SK-N-SH (cell line): ENCODE measurements around the gene PCBP3. TPM values are rescaled to one million over a fixed set of nuclear protein-coding genes. Genes with fewer than 3 reads are reported as not detected.

ENCODE experiments used
- CTCF ChIA-PET: fragments of 300-600, 350-600 bp; formaldehyde crosslinking; extraction: SDS; loops from one replicate; lab custom pipeline; 2021; lab: Yijun Ruan, JAX
- POLR2A ChIA-PET: fragments of 350-600 bp; sonication (Branson Sonifier 250); formaldehyde crosslinking; extraction: SDS; loops from one replicate; lab custom pipeline; 2020; ENCODE audit warnings: antibody characterized with exemption, inconsistent platforms; lab: Yijun Ruan, JAX
- DNase-seq: peaks from one replicate; pipeline ENCODE4 v3.0.0; 2012
- H2AFZ ChIP-seq: fragments of 200-600 bp; sonication (generic); 2 replicates; pipeline ENCODE4 v1.8.1; 2016; ENCODE audit warnings: antibody characterized with exemption, mild to moderate bottlenecking, low read depth
- H3F3A ChIP-seq: fragments of 200-600 bp; sonication (generic); replicated peaks from 2 replicates; pipeline ENCODE3; 2016; ENCODE audit warnings: antibody characterized with exemption, mild to moderate bottlenecking; ENCODE audit not compliant: insufficient read depth
- H3K27ac ChIP-seq, 2 experiments: fragments of 200-500 bp in 1 of 2; fragments of 200-600 bp in 1 of 2; sonication (Bioruptor generic) in 1 of 2; sonication (generic), shearing (Covaris generic) in 1 of 2; 2 replicates each; pipeline versions ENCODE4 v1.5.1 to v1.6.1; 2014 to 2016; ENCODE audit warnings: low read depth in 2 of 2, inconsistent platforms in 1 of 2, low read length in 1 of 2, mild to moderate bottlenecking in 1 of 2, mixed read lengths in 1 of 2
- H3K27me3 ChIP-seq: fragments of 200-600 bp; sonication (generic), shearing (Covaris generic); 2 replicates; pipeline ENCODE4 v1.6.1; 2016; ENCODE audit warnings: mixed run types; ENCODE audit not compliant: insufficient read depth
- H3K36me3 ChIP-seq, 2 experiments: fragments of 200-500 bp in 1 of 2; fragments of 200-600 bp in 1 of 2; sonication (Bioruptor generic) in 1 of 2; sonication (generic) in 1 of 2; replicated peaks in 1 of 2; 2 replicates each; pipeline versions ENCODE3 to v1.5.1; 2014 to 2016; ENCODE audit warnings: low read length in 1 of 2, mild to moderate bottlenecking in 1 of 2; ENCODE audit not compliant: insufficient read depth in 2 of 2, control insufficient read depth in 1 of 2
- H3K4me1 ChIP-seq, 2 experiments: fragments of 200-500 bp in 1 of 2; fragments of 200-600 bp in 1 of 2; sonication (Bioruptor generic) in 1 of 2; sonication (generic), shearing (Covaris generic) in 1 of 2; 2 replicates each; pipeline versions ENCODE4 v1.5.1 to v1.6.1; 2014 to 2016; ENCODE audit warnings: low read depth in 1 of 2, low read length in 1 of 2, mixed run types in 1 of 2; ENCODE audit not compliant: insufficient read depth in 2 of 2, control insufficient read depth in 1 of 2
- H3K4me2 ChIP-seq: fragments of 200-600 bp; sonication (generic), shearing (Covaris generic); 2 replicates; pipeline ENCODE4 v1.6.1; 2017; ENCODE audit warnings: mixed run types
- H3K4me3 ChIP-seq, 2 experiments: fragments of 200-500 bp in 1 of 2; fragments of 200-600 bp in 1 of 2; sonication (Bioruptor generic) in 1 of 2; sonication (generic), shearing (Covaris generic) in 1 of 2; 2 replicates each; pipeline versions ENCODE4 v1.5.1 to v1.8.1; 2014 to 2016; ENCODE audit warnings: low read depth in 2 of 2, inconsistent platforms in 1 of 2, low read length in 1 of 2, mild to moderate bottlenecking in 1 of 2, mixed read lengths in 1 of 2, moderate library complexity in 1 of 2
- H3K79me2 ChIP-seq: fragments of 200-600 bp; sonication (generic); 2 replicates; pipeline ENCODE4 v1.8.1; 2017; ENCODE audit warnings: mild to moderate bottlenecking; ENCODE audit not compliant: insufficient read depth
- H3K9ac ChIP-seq: fragments of 200-600 bp; sonication (generic); 2 replicates; pipeline ENCODE4 v1.6.1; 2017; ENCODE audit warnings: mixed run types
- H3K9me2 ChIP-seq: fragments of 200-600 bp; sonication (generic); 2 replicates; pipeline ENCODE4 v1.6.1; 2017; ENCODE audit warnings: mixed run types
- H3K9me3 ChIP-seq: fragments of 200-600 bp; sonication (generic); 2 replicates; pipeline ENCODE4 v1.6.1; 2017; ENCODE audit warnings: mixed run types, mild to moderate bottlenecking, moderate library complexity
- H4K20me1 ChIP-seq: fragments of 200-600 bp; sonication (generic); 2 replicates; pipeline ENCODE4 v1.6.1; 2017; ENCODE audit warnings: mild to moderate bottlenecking, mixed run types; ENCODE audit not compliant: insufficient read depth
- EP300 ChIP-seq, 2 experiments: IDR thresholded peaks; 2 replicates each; pipeline versions ENCODE4 v1.4.0 to v1.6.1; 2012; ENCODE audit warnings: borderline replicate concordance in 1 of 2, low read depth in 1 of 2, low read length in 1 of 2
- GATA2 ChIP-seq: sonication (generic); formaldehyde crosslinking; IDR thresholded peaks from 2 replicates; pipeline ENCODE4 v1.5.0; 2020; ENCODE audit warnings: mild to moderate bottlenecking, missing genetic modification reagents
- IRF3 ChIP-seq: fragments of 150-350 bp; IDR thresholded peaks from 2 replicates; pipeline ENCODE4 v1.6.1; 2016; ENCODE audit warnings: mild to moderate bottlenecking, low read depth, low read length
- JUND ChIP-seq: IDR thresholded peaks from 2 replicates; pipeline ENCODE4 v1.4.0; 2012
- MAX ChIP-seq: IDR thresholded peaks from 2 replicates; pipeline ENCODE4 v1.4.0; 2012; ENCODE audit warnings: low read depth
- MEF2A ChIP-seq: IDR thresholded peaks from 2 replicates; pipeline ENCODE4 v1.4.0; 2012; ENCODE audit warnings: low read depth, borderline replicate concordance
- MXI1 ChIP-seq: IDR thresholded peaks from 2 replicates; pipeline ENCODE4 v1.6.1; 2012; ENCODE audit warnings: mild to moderate bottlenecking, low read depth, low read length, improper control_type of control experiment
- NFIC ChIP-seq: IDR thresholded peaks from 2 replicates; pipeline ENCODE4 v1.4.0; 2012; ENCODE audit warnings: borderline replicate concordance
- PBX3 ChIP-seq: IDR thresholded peaks from 2 replicates; pipeline ENCODE4; 2012
- RAD21 ChIP-seq: IDR thresholded peaks from 2 replicates; pipeline ENCODE4 v1.6.1; 2012; ENCODE audit warnings: mild to moderate bottlenecking, low read length
- REST ChIP-seq: IDR thresholded peaks from 2 replicates; pipeline ENCODE4 v1.6.1; 2012; ENCODE audit warnings: mild to moderate bottlenecking, low read depth, low read length, moderate library complexity
- SIN3A ChIP-seq: IDR thresholded peaks from 2 replicates; pipeline ENCODE4 v1.6.1; 2012; ENCODE audit warnings: low read depth, mild to moderate bottlenecking, low read length, moderate library complexity, borderline replicate concordance
- SMC3 ChIP-seq: IDR thresholded peaks from 2 replicates; pipeline ENCODE4 v1.6.1; 2012; ENCODE audit warnings: low read depth, low read length, improper control_type of control experiment
- USF1 ChIP-seq: IDR thresholded peaks from 2 replicates; pipeline ENCODE4 v1.4.0; 2012; ENCODE audit warnings: low read depth, borderline replicate concordance
- USF2 ChIP-seq: fragments of 150-350 bp; IDR thresholded peaks from 2 replicates; pipeline ENCODE4 v1.6.1; 2017; ENCODE audit warnings: antibody characterized with exemption, low read length, low read depth, borderline replicate concordance
- YY1 ChIP-seq: IDR thresholded peaks from 2 replicates; pipeline ENCODE4 v1.4.0; 2012; ENCODE audit warnings: low read depth, mild to moderate bottlenecking
- WGBS: methylation state at CpG from one replicate; pipeline ENCODE4 v1.1.6; 2017; ENCODE audit warnings: low lambda C conversion rate; 5-methylcytosine and 5-hydroxymethylcytosine counted together
- polyA plus RNA-seq, 3 experiments: library from polyadenylated mRNA; depleted of rRNA; stranded (reverse); fragments of >200 nt; gene quantifications; 2 replicates each; pipeline ENCODE4 v1.2.3, GENCODE V29; 2012

PCBP3 gene
- polyA plus RNA-seq, 1 of the 3 experiments (the other 2 are of a cell fraction), result 9.5 TPM

GRCh38 chr21:45698493-45699184, 55.1 kb downstream of the PCBP3 start (continued):
- TF ChIP-seq USF2, result no peak
- peak; percentile 100 for TF ChIP-seq NFIC
- TF ChIP-seq GATA2 (CRISPR knock-in tag), result no peak
- no peak for TF ChIP-seq SMC3
- TF ChIP-seq IRF3, result no peak; the same call in 1 of the 2 replicates
- TF ChIP-seq USF1, result no peak; the same call in 1 of the 2 replicates
- TF ChIP-seq RAD21, result no peak

GRCh38 chr21:45699251-45699942, 55.9 kb downstream of the PCBP3 start:
- POLR2A ChIA-PET, result no interaction called here
- CTCF ChIA-PET, result interaction anchor here (1.1 to 1.5 kb wide), 3 partner anchors 13 to 60 kb away, joined by 3 to 5 read pairs (median 3); no protein-coding TSS in a partner anchor
- 86% methylated on average over 7 of the region's 7 CpGs for WGBS

More at GRCh38 chr21:45699251-45699942, 55.9 kb downstream of the PCBP3 start:
- Histone ChIP-seq H3K4me2 (peak overlapping the region; percentile 55; the same call in 1 of the 2 replicates), H3K27ac (peak overlapping the region; percentile 61 to 87), H3K79me2 (no peaks in the 10 kb centered on the region), H3K36me3 (peaks cover 0 to 8% of the 10 kb centered on the region in 2 experiments), H4K20me1 (0 out of 2 replicates have a peak, but pooled peaks cover 3% of the 10 kb centered on the region), H3K9me3 (no peaks in the 10 kb centered on the region), H2AFZ (no peak overlapping the region), H3K9ac (no peak overlapping the region), H3K9me2 (no peaks in the 10 kb centered on the region), H3K4me1 (peaks cover 19 to 42% of the 10 kb centered on the region in 2 experiments; a peak in 3 of 4 replicates), H3K27me3 (no peaks in the 10 kb centered on the region), H3K4me3 (no peak overlapping the region), H3F3A (no peaks in the 10 kb centered on the region)
- DNase-seq, result no peak
- TF ChIP-seq IRF3 (no peak), SIN3A (no peak), USF1 (no peak), MXI1 (no peak), EP300 (IDR thresholded peaks at IDR 0.05; ENCODE audit: borderline replicate concordance in 1 of 2, low read depth in 1 of 2, low read length in 1 of 2) (no peak), YY1 (no peak), MAX (no peak), PBX3 (no peak), RAD21 (no peak), REST (no peak), MEF2A (no peak), JUND (no peak)
